ENCODE results near the gene TXNDC16.
A peak's percentile ranks its signal among the peaks of the same experiment; 100 is the strongest.

Gene TXNDC16, protein sequence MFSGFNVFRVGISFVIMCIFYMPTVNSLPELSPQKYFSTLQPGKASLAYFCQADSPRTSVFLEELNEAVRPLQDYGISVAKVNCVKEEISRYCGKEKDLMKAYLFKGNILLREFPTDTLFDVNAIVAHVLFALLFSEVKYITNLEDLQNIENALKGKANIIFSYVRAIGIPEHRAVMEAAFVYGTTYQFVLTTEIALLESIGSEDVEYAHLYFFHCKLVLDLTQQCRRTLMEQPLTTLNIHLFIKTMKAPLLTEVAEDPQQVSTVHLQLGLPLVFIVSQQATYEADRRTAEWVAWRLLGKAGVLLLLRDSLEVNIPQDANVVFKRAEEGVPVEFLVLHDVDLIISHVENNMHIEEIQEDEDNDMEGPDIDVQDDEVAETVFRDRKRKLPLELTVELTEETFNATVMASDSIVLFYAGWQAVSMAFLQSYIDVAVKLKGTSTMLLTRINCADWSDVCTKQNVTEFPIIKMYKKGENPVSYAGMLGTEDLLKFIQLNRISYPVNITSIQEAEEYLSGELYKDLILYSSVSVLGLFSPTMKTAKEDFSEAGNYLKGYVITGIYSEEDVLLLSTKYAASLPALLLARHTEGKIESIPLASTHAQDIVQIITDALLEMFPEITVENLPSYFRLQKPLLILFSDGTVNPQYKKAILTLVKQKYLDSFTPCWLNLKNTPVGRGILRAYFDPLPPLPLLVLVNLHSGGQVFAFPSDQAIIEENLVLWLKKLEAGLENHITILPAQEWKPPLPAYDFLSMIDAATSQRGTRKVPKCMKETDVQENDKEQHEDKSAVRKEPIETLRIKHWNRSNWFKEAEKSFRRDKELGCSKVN

DNA sequence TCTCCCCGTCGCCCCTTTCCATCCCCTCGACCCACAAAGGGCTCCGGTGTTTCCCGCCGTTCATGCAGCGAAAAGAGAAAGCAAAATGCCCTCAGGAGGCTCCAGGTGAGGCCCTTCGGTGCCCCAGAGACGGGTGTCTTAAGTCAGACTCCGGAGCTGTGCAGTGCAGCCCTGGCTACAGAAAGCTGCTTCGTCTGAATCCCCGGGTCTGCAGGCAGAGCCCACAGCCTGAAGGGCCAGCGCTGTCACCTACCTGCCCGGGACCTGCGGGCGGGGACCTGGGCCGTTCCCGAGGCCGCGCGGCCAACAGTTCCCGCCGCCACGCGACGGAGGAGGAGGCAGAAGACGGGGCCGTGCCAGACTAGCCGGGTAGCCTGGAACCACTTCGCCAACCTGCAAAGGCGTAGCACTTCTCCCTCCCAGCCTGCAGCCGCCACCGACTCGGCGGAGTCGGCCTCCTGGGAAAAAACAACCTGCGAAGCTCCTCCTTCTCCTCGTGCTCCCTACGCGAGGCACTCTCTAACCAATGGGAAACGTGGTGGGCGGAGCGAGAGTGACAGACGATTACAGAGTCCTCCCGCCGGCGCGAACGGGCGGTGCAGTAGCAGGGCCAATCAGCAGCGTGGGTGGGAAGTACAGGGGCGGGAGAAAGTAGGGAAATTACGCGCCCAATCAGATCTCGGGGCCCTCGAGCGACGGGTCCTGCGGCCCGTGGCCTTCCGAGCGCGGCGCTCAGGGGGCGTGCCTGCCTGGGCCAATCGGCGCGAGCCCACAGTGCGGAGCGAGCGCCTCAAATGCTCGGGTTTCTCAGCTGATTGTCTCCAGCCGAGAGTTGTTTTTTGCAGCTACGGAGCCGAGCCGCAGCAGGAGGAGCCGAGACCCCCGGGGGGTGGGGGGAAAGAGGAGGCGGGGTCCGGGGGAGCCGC lies at the start of gene TXNDC16, which contains the start of gene GPR137C:
Gene TXNDC16, minus strand, starts transcription at position 443 of the 926 bp plus-strand sequence. CDS start 8,948 bp downstream, outside the sequence.
Gene GPR137C, plus strand, starts transcription at position 774 of the 926 bp plus-strand sequence. CDS start 312 bp downstream, outside the sequence.
- Histone ChIP-seq H3K27me3 (ENCODE audit: low read length) (no peaks in the 10 kb centered on the region), H3K36me3 (ENCODE audit: low read length) (0 out of 2 replicates have a peak, but pooled peaks cover 10% of the 10 kb centered on the region), H3K79me2 (ENCODE audit: insufficient read depth, low read length) (peaks cover 51% of the 10 kb centered on the region), H2AFZ (ENCODE audit: low read depth, low read length, severe bottlenecking) (peak within 1 kb of the TSS; percentile 92), H3K27ac (ENCODE audit: low read depth, low read length) (peak within 1 kb of the TSS; percentile 82), H3K4me3 (ENCODE audit: insufficient read depth, low read length, poor library complexity, severe bottlenecking) (peak within 1 kb of the TSS; percentile 96), H3K9ac (ENCODE audit: low read length) (peak within 1 kb of the TSS; percentile 86), H3F3A (ENCODE audit: insufficient read depth) (peaks cover 11% of the 10 kb centered on the region), H4K20me1 (ENCODE audit: low read depth, low read length) (no peaks in the 10 kb centered on the region; the same call in 1 of the 2 replicates), H3K9me2 (replicated peaks; ENCODE audit: insufficient read depth, low read length) (no peaks in the 10 kb centered on the region), H3K9me3 (ENCODE audit: insufficient read depth, low read length) (no peaks in the 10 kb centered on the region), H3K4me2 (ENCODE audit: low read depth, low read length, poor library complexity, severe bottlenecking) (peak within 1 kb of the TSS; percentile 92)
- TF ChIP-seq, protein P1, sequence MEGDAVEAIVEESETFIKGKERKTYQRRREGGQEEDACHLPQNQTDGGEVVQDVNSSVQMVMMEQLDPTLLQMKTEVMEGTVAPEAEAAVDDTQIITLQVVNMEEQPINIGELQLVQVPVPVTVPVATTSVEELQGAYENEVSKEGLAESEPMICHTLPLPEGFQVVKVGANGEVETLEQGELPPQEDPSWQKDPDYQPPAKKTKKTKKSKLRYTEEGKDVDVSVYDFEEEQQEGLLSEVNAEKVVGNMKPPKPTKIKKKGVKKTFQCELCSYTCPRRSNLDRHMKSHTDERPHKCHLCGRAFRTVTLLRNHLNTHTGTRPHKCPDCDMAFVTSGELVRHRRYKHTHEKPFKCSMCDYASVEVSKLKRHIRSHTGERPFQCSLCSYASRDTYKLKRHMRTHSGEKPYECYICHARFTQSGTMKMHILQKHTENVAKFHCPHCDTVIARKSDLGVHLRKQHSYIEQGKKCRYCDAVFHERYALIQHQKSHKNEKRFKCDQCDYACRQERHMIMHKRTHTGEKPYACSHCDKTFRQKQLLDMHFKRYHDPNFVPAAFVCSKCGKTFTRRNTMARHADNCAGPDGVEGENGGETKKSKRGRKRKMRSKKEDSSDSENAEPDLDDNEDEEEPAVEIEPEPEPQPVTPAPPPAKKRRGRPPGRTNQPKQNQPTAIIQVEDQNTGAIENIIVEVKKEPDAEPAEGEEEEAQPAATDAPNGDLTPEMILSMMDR (IDR thresholded peaks at IDR 0.05; ENCODE audit: insufficient read depth, low read length, poor library complexity, severe bottlenecking): no peak
- TF ChIP-seq EZH2phosphoT487 (conservative IDR thresholded peaks at IDR 0.05; ENCODE audit: low read length): no peak

DNA sequence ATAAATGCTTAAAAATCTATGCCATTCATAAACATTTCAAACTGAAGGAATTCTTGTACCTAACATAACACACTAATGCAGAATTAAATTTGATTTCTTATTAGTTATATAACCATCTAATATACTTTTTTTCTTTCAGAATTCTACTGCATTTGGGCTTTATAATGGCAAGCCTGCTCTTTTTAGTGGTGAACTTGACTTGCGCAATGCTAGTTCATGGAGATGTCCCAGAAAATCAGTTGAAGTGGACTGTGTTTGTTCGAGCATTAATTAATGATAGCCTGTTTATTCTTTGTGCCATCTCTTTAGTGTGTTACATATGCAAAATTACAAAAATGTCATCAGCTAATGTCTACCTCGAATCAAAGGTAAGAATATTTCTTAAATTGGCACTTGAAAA lies 47.7 kb upstream of the TXNDC16 start:
- Histone ChIP-seq H3K27ac (ENCODE audit: low read depth, low read length) (no peak overlapping the region), H4K20me1 (ENCODE audit: low read depth, low read length) (no peaks in the 10 kb centered on the region), H3K27me3 (ENCODE audit: low read length) (no peaks in the 10 kb centered on the region), H3K79me2 (ENCODE audit: insufficient read depth, low read length) (no peaks in the 10 kb centered on the region), H3K9ac (ENCODE audit: low read length) (no peak overlapping the region), H3K9me3 (ENCODE audit: insufficient read depth, low read length) (no peaks in the 10 kb centered on the region), H3K4me2 (ENCODE audit: low read depth, low read length, poor library complexity, severe bottlenecking) (no peak overlapping the region), H3K36me3 (ENCODE audit: low read length) (no peaks in the 10 kb centered on the region), H3K9me2 (replicated peaks; ENCODE audit: insufficient read depth, low read length) (no peaks in the 10 kb centered on the region), H3F3A (ENCODE audit: insufficient read depth) (peaks cover 3% of the 10 kb centered on the region; the same call in 1 of the 2 replicates), H3K4me3 (ENCODE audit: insufficient read depth, low read length, poor library complexity, severe bottlenecking) (no peak overlapping the region), H2AFZ (ENCODE audit: low read depth, low read length, severe bottlenecking) (no peak overlapping the region)
- TF ChIP-seq, protein P1 (IDR thresholded peaks at IDR 0.05; ENCODE audit: insufficient read depth, low read length, poor library complexity, severe bottlenecking): no peak
- TF ChIP-seq EZH2phosphoT487 (conservative IDR thresholded peaks at IDR 0.05; ENCODE audit: low read length): no peak

DNA sequence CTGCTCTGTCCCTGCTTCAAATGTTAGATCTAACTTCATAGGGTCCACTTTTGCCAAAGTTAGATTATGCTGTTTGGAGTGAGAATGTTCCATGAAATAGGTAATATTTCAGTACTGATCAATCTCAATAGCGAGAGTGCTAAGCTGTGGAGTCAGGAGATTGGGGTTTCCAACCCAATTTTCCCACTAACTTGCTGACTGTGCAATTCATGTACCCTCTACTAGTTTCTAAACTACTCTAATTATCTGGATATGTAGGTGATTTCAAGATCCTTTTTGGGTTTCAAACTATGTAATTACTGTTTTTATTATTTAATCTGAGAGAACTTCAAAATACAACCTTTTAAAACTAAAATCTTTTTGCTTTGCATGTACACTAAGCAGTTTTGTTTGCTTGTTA lies 46.3 kb upstream of the TXNDC16 start:
- TF ChIP-seq, protein P1 (IDR thresholded peaks at IDR 0.05; ENCODE audit: insufficient read depth, low read length, poor library complexity, severe bottlenecking): no peak
- Histone ChIP-seq H3K9ac (ENCODE audit: low read length) (no peak overlapping the region), H3K36me3 (ENCODE audit: low read length) (no peaks in the 10 kb centered on the region), H3K79me2 (ENCODE audit: insufficient read depth, low read length) (no peaks in the 10 kb centered on the region), H3F3A (ENCODE audit: insufficient read depth) (peaks cover 3% of the 10 kb centered on the region; the same call in 1 of the 2 replicates), H3K9me3 (ENCODE audit: insufficient read depth, low read length) (no peaks in the 10 kb centered on the region), H3K4me3 (ENCODE audit: insufficient read depth, low read length, poor library complexity, severe bottlenecking) (no peak overlapping the region), H3K27me3 (ENCODE audit: low read length) (no peaks in the 10 kb centered on the region), H2AFZ (ENCODE audit: low read depth, low read length, severe bottlenecking) (no peak overlapping the region), H3K4me2 (ENCODE audit: low read depth, low read length, poor library complexity, severe bottlenecking) (no peak overlapping the region), H3K27ac (ENCODE audit: low read depth, low read length) (no peak overlapping the region), H3K9me2 (replicated peaks; ENCODE audit: insufficient read depth, low read length) (no peaks in the 10 kb centered on the region), H4K20me1 (ENCODE audit: low read depth, low read length) (no peaks in the 10 kb centered on the region)

Data from SU-DHL-6 (cell line).